Measurements from ENCODE around the gene LRRK1. TPM values are rescaled to one million over a fixed set of nuclear protein-coding genes. Genes with fewer than 3 reads are reported as not detected.

The LRRK1 gene
- total RNA-seq, 4 donors from 2014 or later, result 12.1 to 23.8 (median 15.2) TPM

- H3K4me1 ChIP-seq, result peaks cover 0 to 19% (median 12%) of the 10 kb centered on the region in 3 donors
- TF ChIP-seq EP300 (IDR thresholded peaks at IDR 0.05), result no peak
- no peak for TF ChIP-seq POLR2AphosphoS5 (IDR thresholded peaks at IDR 0.05)
- no peak for TF ChIP-seq POLR2A (IDR thresholded peaks at IDR 0.05)
- no peak for TF ChIP-seq CTCF (IDR thresholded peaks at IDR 0.05)
- no peaks in the 10 kb centered on the region for H3K9me3 ChIP-seq
- ATAC-seq, result no peak
- no peak overlapping the region for H3K27ac ChIP-seq
- no peak overlapping the region for H3K4me3 ChIP-seq
- 65 to 79% methylated on average over 5 to 11 of the region's 22 CpGs for WGBS, 2 donors (ENCODE audit: low coverage in 1 of 2)
- peaks cover 0 to 10% of the 10 kb centered on the region in 2 donors for H3K36me3 ChIP-seq
- peaks cover 75% of the 10 kb centered on the region for H3K27me3 ChIP-seq
Observed at GRCh38 chr15:100887211-100887913, 31.8 kb upstream of the LRRK1 start.

GRCh38 chr15:100889385-100890050, 29.6 kb upstream of the LRRK1 start:
- ATAC-seq, result peak; percentile 83
- WGBS, 2 donors (ENCODE audit: low coverage in 1 of 2), result 38 to 69% methylated on average over 5 to 9 of the region's 20 CpGs

GRCh38 chr15:100890051-100890720, 29.0 kb upstream of the LRRK1 start:
- no peak for ATAC-seq
- Histone ChIP-seq H3K4me1 (peaks cover 0 to 19% (median 12%) of the 10 kb centered on the region in 3 donors), H3K4me3 (no peak overlapping the region), H3K27ac (peak overlapping the region in 3 of 4 donors; percentile 50 to 72 (median 53)), H3K36me3 (peaks cover 0 to 10% of the 10 kb centered on the region in 2 donors), H3K27me3 (peaks cover 52% of the 10 kb centered on the region), H3K9me3 (no peaks in the 10 kb centered on the region)
- 74 to 80% methylated on average over 4 to 10 of the region's 10 CpGs for WGBS, 2 donors (ENCODE audit: low coverage in 1 of 2)
- TF ChIP-seq CTCF (IDR thresholded peaks at IDR 0.05) (no peak), POLR2A (IDR thresholded peaks at IDR 0.05) (no peak), POLR2AphosphoS5 (IDR thresholded peaks at IDR 0.05) (no peak), EP300 (IDR thresholded peaks at IDR 0.05) (no peak)

More at GRCh38 chr15:100889385-100890050, 29.6 kb upstream of the LRRK1 start:
- peak overlapping the region in 3 of 4 donors; percentile 50 to 72 (median 53) for H3K27ac ChIP-seq
- no peak for TF ChIP-seq POLR2AphosphoS5 (IDR thresholded peaks at IDR 0.05)
- TF ChIP-seq CTCF (IDR thresholded peaks at IDR 0.05), result no peak
- no peak for TF ChIP-seq EP300 (IDR thresholded peaks at IDR 0.05)
- TF ChIP-seq POLR2A (IDR thresholded peaks at IDR 0.05), result no peak
- peaks cover 0 to 10% of the 10 kb centered on the region in 2 donors for H3K36me3 ChIP-seq
- H3K4me1 ChIP-seq, result peaks cover 0 to 19% (median 12%) of the 10 kb centered on the region in 3 donors
- H3K4me3 ChIP-seq, result peak overlapping the region in 1 of 2 donors; percentile 3
- peaks cover 57% of the 10 kb centered on the region for H3K27me3 ChIP-seq
- H3K9me3 ChIP-seq, result no peaks in the 10 kb centered on the region

GRCh38 chr15:100890850-100891249, 28.3 kb upstream of the LRRK1 start:
- H3K27me3 ChIP-seq, result peaks cover 45% of the 10 kb centered on the region
- TF ChIP-seq POLR2A (IDR thresholded peaks at IDR 0.05), result no peak
- no peak for TF ChIP-seq POLR2AphosphoS5 (IDR thresholded peaks at IDR 0.05)
- TF ChIP-seq EP300 (IDR thresholded peaks at IDR 0.05), result no peak
- TF ChIP-seq CTCF (IDR thresholded peaks at IDR 0.05), result no peak
- peaks cover 0 to 10% of the 10 kb centered on the region in 2 donors for H3K36me3 ChIP-seq
- H3K4me3 ChIP-seq, result no peak overlapping the region
- 83 to 100% methylated on average over 1 of the region's 6 CpGs for WGBS, 2 donors (ENCODE audit: low coverage in 1 of 2)
- peaks cover 0 to 19% (median 12%) of the 10 kb centered on the region in 3 donors for H3K4me1 ChIP-seq
- H3K27ac ChIP-seq, result no peak overlapping the region
- ATAC-seq, result no peak
- no peaks in the 10 kb centered on the region for H3K9me3 ChIP-seq

Data from gastroesophageal sphincter (tissue), 4 donors.